Measurements from ENCODE around the gene HCFC1R1. TPM values are rescaled to one million over a fixed set of nuclear protein-coding genes. Genes with fewer than 3 reads are reported as not detected.

The HCFC1R1 gene
- total RNA-seq, 1 experiment from 2014 or later: 46.6 TPM

DNA sequence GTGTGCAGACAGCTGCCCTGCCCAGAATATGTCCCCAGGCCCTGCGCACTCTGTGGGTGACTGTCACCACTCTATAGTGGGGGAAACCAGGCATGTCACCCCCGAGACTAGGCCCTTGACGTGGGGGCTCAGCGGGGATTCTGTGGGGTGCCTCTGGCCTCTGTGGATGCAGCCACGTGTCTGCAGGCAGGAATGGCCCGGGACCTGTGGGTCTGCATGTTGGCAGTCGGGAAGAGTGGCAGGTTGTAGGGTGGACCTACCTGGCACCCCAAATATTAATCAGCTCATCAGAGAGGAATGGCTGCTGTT, 42.7 kb upstream of the HCFC1R1 start:
- no peak overlapping the region for H3K27ac ChIP-seq (ENCODE audit: low read depth, low read length, poor library complexity, severe bottlenecking)
- ChIA-PET CTCF (interaction anchor here (0.6 kb wide), 1 partner anchor 958 kb away, joined by 3 read pairs; no protein-coding TSS in a partner anchor), POLR2A (ENCODE audit: low non-redundant PET) (no interaction called here)
- DNase-seq (ENCODE audit: low spot score): no peak
- no peaks in the 10 kb centered on the region for H3K36me3 ChIP-seq (ENCODE audit: insufficient read depth, low read length, poor library complexity, severe bottlenecking)
- no peaks in the 10 kb centered on the region for H3K9me3 ChIP-seq (ENCODE audit: low read depth, low read length, poor library complexity, severe bottlenecking)
- no peak for TF ChIP-seq EZH2 (IDR thresholded peaks at IDR 0.05; ENCODE audit: borderline replicate concordance, low read depth, low read length, poor library complexity, severe bottlenecking)
- TF ChIP-seq, protein P1, sequence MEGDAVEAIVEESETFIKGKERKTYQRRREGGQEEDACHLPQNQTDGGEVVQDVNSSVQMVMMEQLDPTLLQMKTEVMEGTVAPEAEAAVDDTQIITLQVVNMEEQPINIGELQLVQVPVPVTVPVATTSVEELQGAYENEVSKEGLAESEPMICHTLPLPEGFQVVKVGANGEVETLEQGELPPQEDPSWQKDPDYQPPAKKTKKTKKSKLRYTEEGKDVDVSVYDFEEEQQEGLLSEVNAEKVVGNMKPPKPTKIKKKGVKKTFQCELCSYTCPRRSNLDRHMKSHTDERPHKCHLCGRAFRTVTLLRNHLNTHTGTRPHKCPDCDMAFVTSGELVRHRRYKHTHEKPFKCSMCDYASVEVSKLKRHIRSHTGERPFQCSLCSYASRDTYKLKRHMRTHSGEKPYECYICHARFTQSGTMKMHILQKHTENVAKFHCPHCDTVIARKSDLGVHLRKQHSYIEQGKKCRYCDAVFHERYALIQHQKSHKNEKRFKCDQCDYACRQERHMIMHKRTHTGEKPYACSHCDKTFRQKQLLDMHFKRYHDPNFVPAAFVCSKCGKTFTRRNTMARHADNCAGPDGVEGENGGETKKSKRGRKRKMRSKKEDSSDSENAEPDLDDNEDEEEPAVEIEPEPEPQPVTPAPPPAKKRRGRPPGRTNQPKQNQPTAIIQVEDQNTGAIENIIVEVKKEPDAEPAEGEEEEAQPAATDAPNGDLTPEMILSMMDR (conservative IDR thresholded peaks at IDR 0.05; ENCODE audit: low read depth, low read length): no peak
- no TSS peak for BruUV-seq (replicated peaks)
- no peaks in the 10 kb centered on the region for H3K4me1 ChIP-seq (ENCODE audit: insufficient read depth, low read length, poor library complexity, severe bottlenecking)
- intact Hi-C loops (cut with micrococcal nuclease; ENCODE audit: unreplicated experiment): no loop called here
- H3K27me3 ChIP-seq (replicated peaks; ENCODE audit: insufficient read depth, low read depth, low read length, poor library complexity): no peaks in the 10 kb centered on the region
- no peak overlapping the region for H3K4me3 ChIP-seq (ENCODE audit: low read depth, low read length, poor library complexity, severe bottlenecking)

DNA sequence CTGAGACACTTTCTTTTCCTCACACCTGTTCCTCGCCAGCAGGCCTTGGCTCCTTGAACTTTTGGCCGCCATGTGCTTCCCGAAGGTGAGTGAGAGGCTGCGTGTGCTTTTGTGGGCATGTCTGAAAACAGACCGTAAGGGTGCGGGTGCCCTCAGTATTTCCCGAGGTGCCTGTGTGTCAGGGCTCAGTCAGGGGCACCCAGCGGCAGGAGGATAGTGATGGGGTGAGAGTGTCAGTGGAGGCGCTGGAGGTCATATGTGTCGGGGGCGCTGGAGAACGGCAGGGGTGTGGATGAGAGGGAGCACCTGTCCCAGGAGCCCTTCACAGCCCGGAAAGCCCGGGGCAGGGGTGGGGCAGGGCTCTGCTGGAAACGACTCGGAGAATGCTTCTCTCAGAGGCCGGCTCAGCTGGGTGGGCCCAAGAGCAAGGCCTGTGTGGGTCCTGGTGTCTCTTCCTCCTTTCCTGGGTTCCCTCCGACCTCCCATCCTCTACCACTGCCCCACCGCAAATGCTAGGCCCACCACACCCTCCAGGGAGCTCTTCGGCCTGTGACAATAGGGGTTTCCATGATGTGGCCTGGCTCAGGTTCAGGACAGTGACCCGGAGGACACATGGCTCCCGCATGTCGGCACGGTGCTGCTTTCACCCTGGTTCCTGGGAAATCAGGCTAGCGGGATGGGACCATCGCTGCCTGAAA, 42.1 kb upstream of the HCFC1R1 start:
- no TSS peak for BruUV-seq (replicated peaks)
- DNase-seq (ENCODE audit: low spot score): no peak
- no peaks in the 10 kb centered on the region for H3K36me3 ChIP-seq (ENCODE audit: insufficient read depth, low read length, poor library complexity, severe bottlenecking)
- H3K27ac ChIP-seq (ENCODE audit: low read depth, low read length, poor library complexity, severe bottlenecking): no peak overlapping the region
- no peaks in the 10 kb centered on the region for H3K27me3 ChIP-seq (replicated peaks; ENCODE audit: insufficient read depth, low read depth, low read length, poor library complexity)
- no peaks in the 10 kb centered on the region for H3K9me3 ChIP-seq (ENCODE audit: low read depth, low read length, poor library complexity, severe bottlenecking)
- H3K4me1 ChIP-seq (ENCODE audit: insufficient read depth, low read length, poor library complexity, severe bottlenecking): no peaks in the 10 kb centered on the region
- no peak overlapping the region for H3K4me3 ChIP-seq (ENCODE audit: low read depth, low read length, poor library complexity, severe bottlenecking)
- no peak for TF ChIP-seq EZH2 (IDR thresholded peaks at IDR 0.05; ENCODE audit: borderline replicate concordance, low read depth, low read length, poor library complexity, severe bottlenecking)
- TF ChIP-seq, protein P1 (conservative IDR thresholded peaks at IDR 0.05; ENCODE audit: low read depth, low read length): no peak
- intact Hi-C loops (cut with micrococcal nuclease; ENCODE audit: unreplicated experiment): no loop called here
- ChIA-PET POLR2A (ENCODE audit: low non-redundant PET) (no interaction called here), CTCF (interaction anchor here (0.6 kb wide), 1 partner anchor 958 kb away, joined by 3 read pairs; no protein-coding TSS in a partner anchor)

DNA sequence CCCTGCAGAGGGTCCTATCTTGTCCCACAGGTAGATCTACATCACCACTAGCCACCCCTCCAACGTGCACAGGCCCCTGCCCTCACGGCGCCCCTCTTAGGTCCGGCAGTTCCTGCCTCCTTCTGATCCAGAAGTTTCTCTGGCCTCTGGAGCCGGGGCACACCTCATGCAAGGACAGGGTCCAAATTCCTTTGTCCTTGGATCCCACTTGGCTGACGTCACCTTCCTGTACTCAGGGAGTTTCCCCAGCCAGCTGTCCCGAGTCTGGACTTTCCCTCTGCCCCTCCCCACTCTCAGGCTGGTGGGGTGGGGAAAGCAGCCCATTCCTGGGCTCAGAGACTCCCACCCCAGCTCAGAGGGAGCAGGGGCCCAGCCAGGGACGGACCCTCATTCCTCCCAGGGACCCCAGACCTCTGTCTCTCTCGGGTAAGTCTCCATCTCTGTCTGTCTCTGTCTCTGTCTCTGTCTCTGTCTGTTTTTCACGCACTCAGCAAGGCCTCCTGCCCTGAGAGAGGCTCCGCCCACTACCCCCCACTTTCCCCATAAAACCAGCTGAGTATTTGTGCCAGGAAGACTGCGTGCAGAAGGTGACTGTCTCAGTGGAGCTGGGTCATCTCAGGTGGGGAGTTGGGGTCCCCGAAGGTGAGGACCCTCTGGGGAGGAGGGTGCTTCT, 41.5 kb upstream of the HCFC1R1 start, which contains the start of gene IL32:
Gene IL32, plus strand, starts transcription at position 572 of the 673 bp plus-strand sequence. CDS start 172 bp downstream, outside the sequence.
- no peak for DNase-seq (ENCODE audit: low spot score)

More for the DNA sequence above, 41.5 kb upstream of the HCFC1R1 start, which contains the start of gene IL32:
- Histone ChIP-seq H3K9me3 (ENCODE audit: low read depth, low read length, poor library complexity, severe bottlenecking) (no peaks in the 10 kb centered on the region), H3K36me3 (ENCODE audit: insufficient read depth, low read length, poor library complexity, severe bottlenecking) (no peaks in the 10 kb centered on the region), H3K4me3 (ENCODE audit: low read depth, low read length, poor library complexity, severe bottlenecking) (no peak within 1 kb of the TSS), H3K27ac (ENCODE audit: low read depth, low read length, poor library complexity, severe bottlenecking) (no peak within 1 kb of the TSS), H3K4me1 (ENCODE audit: insufficient read depth, low read length, poor library complexity, severe bottlenecking) (no peaks in the 10 kb centered on the region), H3K27me3 (replicated peaks; ENCODE audit: insufficient read depth, low read depth, low read length, poor library complexity) (no peaks in the 10 kb centered on the region)
- BruUV-seq (replicated peaks): no TSS peak
- POLR2A ChIA-PET (ENCODE audit: low non-redundant PET): no interaction called here
- TF ChIP-seq EZH2 (IDR thresholded peaks at IDR 0.05; ENCODE audit: borderline replicate concordance, low read depth, low read length, poor library complexity, severe bottlenecking): no peak
- TF ChIP-seq, protein P1 (conservative IDR thresholded peaks at IDR 0.05; ENCODE audit: low read depth, low read length): no peak
- intact Hi-C loops (cut with micrococcal nuclease; ENCODE audit: unreplicated experiment): no loop called here
- CTCF ChIA-PET: no interaction called here

All from A673 (cell line).